ENCODE data around the gene RECQL.

The RECQL gene

DNA sequence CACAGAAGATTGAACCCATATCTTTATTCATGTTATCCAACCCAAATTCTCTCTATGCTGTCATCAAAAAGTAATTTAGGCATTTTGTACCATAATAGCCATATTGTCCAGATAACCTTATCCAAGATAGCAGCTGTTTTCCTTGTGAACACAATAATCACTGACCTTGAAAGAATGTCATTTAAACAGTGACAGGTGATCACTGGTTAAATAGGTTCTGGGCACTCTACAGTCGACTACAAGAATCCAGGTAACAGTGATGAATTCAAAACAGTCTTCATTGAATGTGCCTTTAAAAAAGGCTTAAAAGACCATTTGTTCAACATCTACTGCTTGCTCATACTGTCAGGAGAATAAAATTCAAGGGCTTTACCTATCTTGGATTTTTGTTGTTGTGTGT, 20.1 kb upstream of the RECQL start:
- Histone ChIP-seq H3K9ac (ENCODE audit: low read length) (no peak overlapping the region), H3K4me3 (ENCODE audit: low read depth, low read length, poor library complexity, severe bottlenecking) (no peak overlapping the region), H3K4me2 (ENCODE audit: low read length) (no peak overlapping the region), H3F3A (ENCODE audit: insufficient read depth, low read length) (no peaks in the 10 kb centered on the region), H3K36me3 (ENCODE audit: insufficient read depth, low read length) (no peaks in the 10 kb centered on the region), H3K9me3 (ENCODE audit: low read length) (no peaks in the 10 kb centered on the region), H4K20me1 (ENCODE audit: insufficient read depth, low read length) (no peaks in the 10 kb centered on the region), H3K4me1 (ENCODE audit: insufficient read depth, low read length, severe bottlenecking) (no peaks in the 10 kb centered on the region), H3K27me3 (ENCODE audit: insufficient read depth, low read length) (no peaks in the 10 kb centered on the region), H3K9me2 (ENCODE audit: low read depth, low read length) (no peaks in the 10 kb centered on the region), H3K79me2 (ENCODE audit: insufficient read depth, low read length) (no peaks in the 10 kb centered on the region), H2AFZ (ENCODE audit: low read length) (no peak overlapping the region), H3K27ac (ENCODE audit: low read depth, low read length, poor library complexity, severe bottlenecking) (no peak overlapping the region)
- TF ChIP-seq CTCF (IDR thresholded peaks at IDR 0.05; ENCODE audit: low read length), result no peak
- TF ChIP-seq EZH2 (IDR thresholded peaks at IDR 0.05; ENCODE audit: borderline replicate concordance, low read length), result no peak

DNA sequence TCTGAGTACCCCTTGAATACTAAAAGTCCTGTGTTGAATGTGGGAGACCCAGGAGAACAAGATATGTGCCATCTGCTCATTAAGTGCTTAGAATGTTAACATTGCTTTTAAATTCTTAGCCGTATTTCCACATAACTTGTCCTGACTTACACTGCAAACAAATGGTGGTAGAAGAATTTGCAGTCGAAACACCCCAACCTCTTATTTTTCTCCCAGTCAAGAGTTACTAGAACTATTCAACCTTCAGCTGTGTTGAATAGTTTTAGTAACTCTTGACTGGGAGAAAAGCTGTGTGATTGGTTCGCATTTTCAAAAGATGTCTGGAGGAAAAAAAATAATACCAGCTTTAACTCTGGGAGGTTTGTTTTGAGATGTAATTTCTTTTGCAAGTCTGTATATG, 17.0 kb upstream of the RECQL start:
- Histone ChIP-seq H3K4me2 (ENCODE audit: low read length) (no peak overlapping the region), H3K4me1 (ENCODE audit: insufficient read depth, low read length, severe bottlenecking) (no peaks in the 10 kb centered on the region), H2AFZ (ENCODE audit: low read length) (no peak overlapping the region), H4K20me1 (ENCODE audit: insufficient read depth, low read length) (no peaks in the 10 kb centered on the region), H3K27ac (ENCODE audit: low read depth, low read length, poor library complexity, severe bottlenecking) (no peak overlapping the region), H3K27me3 (ENCODE audit: insufficient read depth, low read length) (no peaks in the 10 kb centered on the region), H3K9ac (ENCODE audit: low read length) (no peak overlapping the region), H3K9me3 (ENCODE audit: low read length) (no peaks in the 10 kb centered on the region), H3F3A (ENCODE audit: insufficient read depth, low read length) (no peaks in the 10 kb centered on the region), H3K79me2 (ENCODE audit: insufficient read depth, low read length) (no peaks in the 10 kb centered on the region), H3K9me2 (ENCODE audit: low read depth, low read length) (no peaks in the 10 kb centered on the region), H3K36me3 (ENCODE audit: insufficient read depth, low read length) (peaks cover 12% of the 10 kb centered on the region; the same call in 1 of the 2 replicates), H3K4me3 (ENCODE audit: low read depth, low read length, poor library complexity, severe bottlenecking) (no peak overlapping the region)
- no peak for TF ChIP-seq EZH2 (IDR thresholded peaks at IDR 0.05; ENCODE audit: borderline replicate concordance, low read length)
- TF ChIP-seq CTCF (IDR thresholded peaks at IDR 0.05; ENCODE audit: low read length), result no peak

- H3F3A ChIP-seq (ENCODE audit: insufficient read depth, low read length), result no peaks in the 10 kb centered on the region
Observed at GRCh38 chr12:21516281-21516680, 14.8 kb upstream of the RECQL start.

More at GRCh38 chr12:21516281-21516680, 14.8 kb upstream of the RECQL start:
- H3K9ac ChIP-seq (ENCODE audit: low read length), result no peak overlapping the region
- no peaks in the 10 kb centered on the region for H3K79me2 ChIP-seq (ENCODE audit: insufficient read depth, low read length)
- H3K9me3 ChIP-seq (ENCODE audit: low read length), result no peaks in the 10 kb centered on the region
- no peaks in the 10 kb centered on the region for H3K4me1 ChIP-seq (ENCODE audit: insufficient read depth, low read length, severe bottlenecking)
- H3K27ac ChIP-seq (ENCODE audit: low read depth, low read length, poor library complexity, severe bottlenecking), result no peak overlapping the region
- H3K4me2 ChIP-seq (ENCODE audit: low read length), result no peak overlapping the region
- H3K4me3 ChIP-seq (ENCODE audit: low read depth, low read length, poor library complexity, severe bottlenecking), result no peak overlapping the region
- no peaks in the 10 kb centered on the region for H4K20me1 ChIP-seq (ENCODE audit: insufficient read depth, low read length)
- H3K27me3 ChIP-seq (ENCODE audit: insufficient read depth, low read length), result no peaks in the 10 kb centered on the region
- no peak overlapping the region for H2AFZ ChIP-seq (ENCODE audit: low read length)
- H3K9me2 ChIP-seq (ENCODE audit: low read depth, low read length), result no peaks in the 10 kb centered on the region
- H3K36me3 ChIP-seq (ENCODE audit: insufficient read depth, low read length), result peaks cover 26% of the 10 kb centered on the region; the same call in 1 of the 2 replicates
- no peak for TF ChIP-seq CTCF (IDR thresholded peaks at IDR 0.05; ENCODE audit: low read length)
- TF ChIP-seq EZH2 (IDR thresholded peaks at IDR 0.05; ENCODE audit: borderline replicate concordance, low read length), result no peak
